Spleen (tissue), 7 donors: ENCODE measurements around the gene SAFB.

Experiments used
- POLR2AphosphoS5 ChIP-seq, 3 donors: sonication (generic); formaldehyde crosslinking; IDR thresholded peaks; one replicate each; pipeline ENCODE4 v1.5.1; 2017; ENCODE audit warnings: antibody characterized with exemption in 3 of 3
- TF ChIP-seq, protein P1 (sequence below), 11 experiments: fragments of 200-600 bp in 7 of 11; fragments of 450-650 bp in 4 of 11; sonication (generic) in 4 of 11; IDR thresholded peaks in 8 of 11; conservative IDR thresholded peaks in 3 of 11; 1 replicate in 7 of 11; 2 replicates in 4 of 11; pipeline versions ENCODE4 v1.4.0 to v1.8.0; 2016 to 2021; ENCODE audit warnings: antibody characterized with exemption in 11 of 11, inconsistent platforms in 4 of 11, mild to moderate bottlenecking in 1 of 11
- donor health status: DM: no; HTN: no; CAD: no; lungs with moderate emphysema.
- donor health status: DM: no; HTN: no; CAD: no.
- donor health status: DM: no; HTN: no; CAD: no.

- TF ChIP-seq, protein P1, sequence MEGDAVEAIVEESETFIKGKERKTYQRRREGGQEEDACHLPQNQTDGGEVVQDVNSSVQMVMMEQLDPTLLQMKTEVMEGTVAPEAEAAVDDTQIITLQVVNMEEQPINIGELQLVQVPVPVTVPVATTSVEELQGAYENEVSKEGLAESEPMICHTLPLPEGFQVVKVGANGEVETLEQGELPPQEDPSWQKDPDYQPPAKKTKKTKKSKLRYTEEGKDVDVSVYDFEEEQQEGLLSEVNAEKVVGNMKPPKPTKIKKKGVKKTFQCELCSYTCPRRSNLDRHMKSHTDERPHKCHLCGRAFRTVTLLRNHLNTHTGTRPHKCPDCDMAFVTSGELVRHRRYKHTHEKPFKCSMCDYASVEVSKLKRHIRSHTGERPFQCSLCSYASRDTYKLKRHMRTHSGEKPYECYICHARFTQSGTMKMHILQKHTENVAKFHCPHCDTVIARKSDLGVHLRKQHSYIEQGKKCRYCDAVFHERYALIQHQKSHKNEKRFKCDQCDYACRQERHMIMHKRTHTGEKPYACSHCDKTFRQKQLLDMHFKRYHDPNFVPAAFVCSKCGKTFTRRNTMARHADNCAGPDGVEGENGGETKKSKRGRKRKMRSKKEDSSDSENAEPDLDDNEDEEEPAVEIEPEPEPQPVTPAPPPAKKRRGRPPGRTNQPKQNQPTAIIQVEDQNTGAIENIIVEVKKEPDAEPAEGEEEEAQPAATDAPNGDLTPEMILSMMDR (IDR thresholded peaks at IDR 0.05 in 8 of 11, conservative IDR thresholded peaks at IDR 0.05 in 3 of 11), result no peak
- TF ChIP-seq POLR2AphosphoS5 (IDR thresholded peaks at IDR 0.05), result no peak
Observed at GRCh38 chr19:5580161-5580571, 42.7 kb upstream of the SAFB start.
